GM23338 (cell line): Measurements from ENCODE around the gene ELMO2. TPM values are rescaled to one million over a fixed set of nuclear protein-coding genes. Genes with fewer than 3 reads are reported as not detected.

Source experiments
- ATAC-seq: fragments of 200-7000 bp; cut with Tn5 transposase; 3 replicates; pipeline ENCODE4 v1.9.1; 2020
- DNase-seq: peaks from one replicate; pipeline ENCODE4 v3.0.0-alpha.2; 2015; ENCODE audit warnings: low spot score
- H2AFZ ChIP-seq: fragments of 200-600 bp; sonication (generic); 2 replicates; pipeline ENCODE4 v1.8.0; 2016; ENCODE audit warnings: antibody characterized with exemption, mild to moderate bottlenecking, moderate library complexity
- H3F3A ChIP-seq: fragments of 200-600 bp; sonication (generic); replicated peaks from 2 replicates; pipeline ENCODE4 v1.8.0; 2017; ENCODE audit warnings: antibody characterized with exemption, mixed run types, low read depth
- H3K27ac ChIP-seq: fragments of 200-600 bp; sonication (generic); 2 replicates; pipeline ENCODE4 v1.6.1; 2016; ENCODE audit warnings: low read depth
- H3K27me3 ChIP-seq: fragments of 200-600 bp; sonication (generic); 2 replicates; pipeline ENCODE4 v1.8.0; 2016; ENCODE audit warnings: mild to moderate bottlenecking, mixed run types, moderate library complexity; ENCODE audit not compliant: insufficient read depth
- H3K36me3 ChIP-seq: fragments of 200-600 bp; sonication (generic); 2 replicates; pipeline ENCODE4 v1.8.0; 2016; ENCODE audit warnings: mild to moderate bottlenecking; ENCODE audit not compliant: insufficient read depth
- H3K4me1 ChIP-seq: fragments of 200-600 bp; sonication (generic); 2 replicates; pipeline ENCODE4 v1.8.0; 2016; ENCODE audit warnings: mild to moderate bottlenecking, moderate library complexity; ENCODE audit not compliant: insufficient read depth
- H3K4me2 ChIP-seq: fragments of 200-600 bp; sonication (generic); 2 replicates; pipeline ENCODE4 v1.7.1; 2017; ENCODE audit warnings: mixed run types
- H3K4me3 ChIP-seq: fragments of 200-600 bp; sonication (generic); 2 replicates; pipeline ENCODE4 v1.6.1; 2016; ENCODE audit warnings: mixed run types
- H3K79me2 ChIP-seq: fragments of 200-600 bp; sonication (generic); replicated peaks from 2 replicates; pipeline ENCODE4 v1.8.0; 2017; ENCODE audit warnings: mild to moderate bottlenecking; ENCODE audit not compliant: insufficient read depth
- H3K9me2 ChIP-seq: fragments of 200-600 bp; sonication (generic); 2 replicates; pipeline ENCODE4 v1.8.0; 2017; ENCODE audit not compliant: insufficient read depth
- H4K20me1 ChIP-seq: fragments of 200-600 bp; sonication (generic); replicated peaks from 2 replicates; pipeline ENCODE4 v1.8.0; 2017; ENCODE audit warnings: mild to moderate bottlenecking; ENCODE audit not compliant: insufficient read depth
- H3K27ac Mint-ChIP-seq: 2 replicates; pipeline ENCODE4 v1.8.0; 2020; ENCODE audit warnings: inconsistent platforms, mild to moderate bottlenecking, moderate library complexity, mixed read lengths
- H3K27me3 Mint-ChIP-seq: 3 replicates; pipeline ENCODE4 v1.8.0; 2022; ENCODE audit warnings: low read depth, mild to moderate bottlenecking, moderate library complexity, mixed read lengths, inconsistent platforms; ENCODE audit not compliant: insufficient read depth, poor library complexity
- H3K36me3 Mint-ChIP-seq: 3 replicates; pipeline ENCODE4 v1.8.0; 2021; ENCODE audit warnings: low read depth, mild to moderate bottlenecking, inconsistent platforms, moderate library complexity, mixed read lengths
- H3K4me1 Mint-ChIP-seq: 3 replicates; pipeline ENCODE4 v1.8.0; 2020; ENCODE audit warnings: mild to moderate bottlenecking, inconsistent platforms, mixed read lengths
- H3K4me3 Mint-ChIP-seq: 3 replicates; pipeline ENCODE4 v1.8.0; 2021; ENCODE audit warnings: moderate library complexity, mild to moderate bottlenecking, inconsistent platforms, mixed read lengths
- H3K9me3 Mint-ChIP-seq: 3 replicates; pipeline ENCODE4 v1.8.0; 2020; ENCODE audit warnings: moderate library complexity, mild to moderate bottlenecking, inconsistent platforms, mixed read lengths
- CREB1 ChIP-seq: fragments of 250-450 bp; sonication (Bioruptor Pico); IDR thresholded peaks from 2 replicates; pipeline ENCODE4 v1.5.0; 2020; ENCODE audit warnings: low read depth, mild to moderate bottlenecking, moderate library complexity
- EZH2 ChIP-seq: fragments of 200-600 bp; sonication (generic); IDR thresholded peaks from one replicate; pipeline ENCODE4 v1.8.0; 2017; ENCODE audit warnings: antibody characterized with exemption, mild to moderate bottlenecking, low read depth; ENCODE audit not compliant: unreplicated experiment
- EZH2phosphoT487 ChIP-seq: fragments of 200-600 bp; sonication (generic); IDR thresholded peaks from one replicate; pipeline ENCODE4 v1.8.1; 2018; ENCODE audit warnings: antibody characterized with exemption; ENCODE audit not compliant: unreplicated experiment
- JUNB ChIP-seq: IDR thresholded peaks from one replicate; pipeline ENCODE4 v1.6.1; 2016; ENCODE audit warnings: antibody characterized with exemption; ENCODE audit not compliant: unreplicated experiment
- NANOG ChIP-seq: IDR thresholded peaks from 2 replicates; pipeline ENCODE4 v1.6.1; 2016; ENCODE audit warnings: antibody characterized with exemption, borderline replicate concordance
- POLR2AphosphoS5 ChIP-seq: IDR thresholded peaks from 2 replicates; pipeline ENCODE4 v1.6.1; 2016; ENCODE audit warnings: antibody characterized with exemption, low read depth
- ZNF114 ChIP-seq: fragments of 250-450 bp; sonication (Bioruptor Pico); IDR thresholded peaks from 2 replicates; pipeline ENCODE4 v1.5.0; 2020; ENCODE audit warnings: mild to moderate bottlenecking, moderate library complexity
- ZNF331 ChIP-seq: fragments of 250-450 bp; sonication (Bioruptor Pico); IDR thresholded peaks from 2 replicates; pipeline ENCODE4 v1.5.0; 2020; ENCODE audit warnings: low read depth, mild to moderate bottlenecking, moderate library complexity
- polyA plus RNA-seq: library from polyadenylated mRNA; unstranded; fragments of >200 nt; fragmentation: Nextera tagmentation; extraction: Ambion mirVana; gene quantifications from 2 replicates; pipeline ENCODE4 v1.2.1, GENCODE V29; 2016
- total RNA-seq: library from RNA; depleted of rRNA; stranded (reverse); fragments of >200 nt; shearing (Covaris generic); gene quantifications from 2 replicates; pipeline ENCODE4 v1.2.3, GENCODE V29; 2014
- TF ChIP-seq, protein P1 (sequence below), 2 experiments: fragments of 200-600 bp in 1 of 2; sonication (generic) in 1 of 2; conservative IDR thresholded peaks; 2 replicates each; pipeline versions ENCODE4 v1.5.1 to v1.6.1; 2016 to 2017; ENCODE audit warnings: antibody characterized with exemption in 2 of 2, low read depth in 2 of 2, mild to moderate bottlenecking in 2 of 2, moderate library complexity in 1 of 2
- TF ChIP-seq, protein P2 (sequence below): fragments of 250-450 bp; sonication (Bioruptor Pico); IDR thresholded peaks from 2 replicates; pipeline ENCODE4 v1.5.0; 2020; ENCODE audit warnings: mild to moderate bottlenecking, moderate library complexity
- TF ChIP-seq, protein P3 (sequence below): IDR thresholded peaks from 2 replicates; pipeline ENCODE4 v1.6.1; 2016; ENCODE audit warnings: antibody characterized with exemption

ELMO2 gene
- total and polyA plus RNA-seq, 2 experiments from 2014 or later: 15.1 to 44.1 TPM

DNA sequence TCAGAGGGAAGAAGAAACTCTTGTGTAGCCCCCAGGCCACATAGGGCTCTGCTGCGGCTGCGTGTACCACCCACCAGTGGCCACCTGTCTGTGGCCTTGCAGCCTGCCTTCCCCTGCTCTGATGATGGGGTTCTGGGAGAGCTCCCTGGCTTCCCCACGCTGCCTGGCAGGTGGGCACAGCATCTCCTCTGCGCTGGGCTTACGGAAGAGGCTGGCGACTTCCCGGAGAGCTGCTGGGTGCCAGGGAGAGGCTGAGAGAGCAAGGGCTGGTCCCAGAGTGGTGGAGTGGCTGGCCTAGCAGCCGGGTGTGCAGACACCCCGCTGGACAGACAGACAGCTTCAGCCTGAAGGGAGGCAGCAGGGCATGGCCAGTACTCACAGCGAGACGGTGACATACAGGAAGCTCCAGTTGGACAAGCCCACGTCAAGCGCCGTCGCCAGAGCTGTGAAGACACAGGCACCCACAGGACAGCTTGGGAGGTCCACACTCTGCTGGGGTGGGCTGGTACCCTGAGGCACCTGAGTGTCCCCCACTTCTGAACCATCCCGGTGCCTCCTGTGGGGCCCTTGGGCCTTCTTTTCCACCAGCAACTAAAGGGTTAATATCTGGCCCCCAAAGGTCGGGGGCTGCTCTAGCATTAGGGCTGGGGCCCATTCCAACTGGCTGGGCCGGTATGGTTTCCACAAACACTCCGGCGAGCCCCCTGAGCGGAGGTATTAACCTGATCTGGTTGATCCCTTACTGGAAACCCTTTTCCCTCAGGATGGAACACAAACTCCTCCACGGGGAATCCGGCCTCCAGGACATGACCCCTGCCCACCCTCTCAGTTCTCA is 50.0 kb downstream of the ELMO2 start:
- Histone ChIP-seq H3K27me3 (no peaks in the 10 kb centered on the region), H3K4me1 (peaks cover under 1% of the 10 kb centered on the region; the same call in 1 of the 2 replicates), H3K79me2 (peaks cover 14% of the 10 kb centered on the region; the same call in 1 of the 2 replicates), H2AFZ (no peak overlapping the region), H3K36me3 (no peaks in the 10 kb centered on the region), H3K4me2 (no peak overlapping the region), H3F3A (no peaks in the 10 kb centered on the region), H4K20me1 (no peaks in the 10 kb centered on the region; the same call in 1 of the 2 replicates), H3K27ac (no peak overlapping the region), H3K9me2 (no peaks in the 10 kb centered on the region), H3K4me3 (no peak overlapping the region)
- no peak overlapping the region for H3K4me3 Mint-ChIP-seq
- peaks cover 1% of the 10 kb centered on the region for H3K4me1 Mint-ChIP-seq
- H3K27me3 Mint-ChIP-seq: peaks cover 19% of the 10 kb centered on the region
- H3K9me3 Mint-ChIP-seq: no peaks in the 10 kb centered on the region
- TF ChIP-seq EZH2 (no peak), CREB1 (CRISPR knock-in tag) (no peak), POLR2AphosphoS5 (no peak), ZNF114 (CRISPR knock-in tag) (no peak), JUNB (no peak), ZNF331 (CRISPR knock-in tag) (no peak), NANOG (no peak), EZH2phosphoT487 (no peak)
- TF ChIP-seq, protein P1, sequence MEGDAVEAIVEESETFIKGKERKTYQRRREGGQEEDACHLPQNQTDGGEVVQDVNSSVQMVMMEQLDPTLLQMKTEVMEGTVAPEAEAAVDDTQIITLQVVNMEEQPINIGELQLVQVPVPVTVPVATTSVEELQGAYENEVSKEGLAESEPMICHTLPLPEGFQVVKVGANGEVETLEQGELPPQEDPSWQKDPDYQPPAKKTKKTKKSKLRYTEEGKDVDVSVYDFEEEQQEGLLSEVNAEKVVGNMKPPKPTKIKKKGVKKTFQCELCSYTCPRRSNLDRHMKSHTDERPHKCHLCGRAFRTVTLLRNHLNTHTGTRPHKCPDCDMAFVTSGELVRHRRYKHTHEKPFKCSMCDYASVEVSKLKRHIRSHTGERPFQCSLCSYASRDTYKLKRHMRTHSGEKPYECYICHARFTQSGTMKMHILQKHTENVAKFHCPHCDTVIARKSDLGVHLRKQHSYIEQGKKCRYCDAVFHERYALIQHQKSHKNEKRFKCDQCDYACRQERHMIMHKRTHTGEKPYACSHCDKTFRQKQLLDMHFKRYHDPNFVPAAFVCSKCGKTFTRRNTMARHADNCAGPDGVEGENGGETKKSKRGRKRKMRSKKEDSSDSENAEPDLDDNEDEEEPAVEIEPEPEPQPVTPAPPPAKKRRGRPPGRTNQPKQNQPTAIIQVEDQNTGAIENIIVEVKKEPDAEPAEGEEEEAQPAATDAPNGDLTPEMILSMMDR (conservative IDR thresholded peaks at IDR 0.05; ENCODE audit: low read depth in 2 of 2): no peak
- TF ChIP-seq, protein P2, sequence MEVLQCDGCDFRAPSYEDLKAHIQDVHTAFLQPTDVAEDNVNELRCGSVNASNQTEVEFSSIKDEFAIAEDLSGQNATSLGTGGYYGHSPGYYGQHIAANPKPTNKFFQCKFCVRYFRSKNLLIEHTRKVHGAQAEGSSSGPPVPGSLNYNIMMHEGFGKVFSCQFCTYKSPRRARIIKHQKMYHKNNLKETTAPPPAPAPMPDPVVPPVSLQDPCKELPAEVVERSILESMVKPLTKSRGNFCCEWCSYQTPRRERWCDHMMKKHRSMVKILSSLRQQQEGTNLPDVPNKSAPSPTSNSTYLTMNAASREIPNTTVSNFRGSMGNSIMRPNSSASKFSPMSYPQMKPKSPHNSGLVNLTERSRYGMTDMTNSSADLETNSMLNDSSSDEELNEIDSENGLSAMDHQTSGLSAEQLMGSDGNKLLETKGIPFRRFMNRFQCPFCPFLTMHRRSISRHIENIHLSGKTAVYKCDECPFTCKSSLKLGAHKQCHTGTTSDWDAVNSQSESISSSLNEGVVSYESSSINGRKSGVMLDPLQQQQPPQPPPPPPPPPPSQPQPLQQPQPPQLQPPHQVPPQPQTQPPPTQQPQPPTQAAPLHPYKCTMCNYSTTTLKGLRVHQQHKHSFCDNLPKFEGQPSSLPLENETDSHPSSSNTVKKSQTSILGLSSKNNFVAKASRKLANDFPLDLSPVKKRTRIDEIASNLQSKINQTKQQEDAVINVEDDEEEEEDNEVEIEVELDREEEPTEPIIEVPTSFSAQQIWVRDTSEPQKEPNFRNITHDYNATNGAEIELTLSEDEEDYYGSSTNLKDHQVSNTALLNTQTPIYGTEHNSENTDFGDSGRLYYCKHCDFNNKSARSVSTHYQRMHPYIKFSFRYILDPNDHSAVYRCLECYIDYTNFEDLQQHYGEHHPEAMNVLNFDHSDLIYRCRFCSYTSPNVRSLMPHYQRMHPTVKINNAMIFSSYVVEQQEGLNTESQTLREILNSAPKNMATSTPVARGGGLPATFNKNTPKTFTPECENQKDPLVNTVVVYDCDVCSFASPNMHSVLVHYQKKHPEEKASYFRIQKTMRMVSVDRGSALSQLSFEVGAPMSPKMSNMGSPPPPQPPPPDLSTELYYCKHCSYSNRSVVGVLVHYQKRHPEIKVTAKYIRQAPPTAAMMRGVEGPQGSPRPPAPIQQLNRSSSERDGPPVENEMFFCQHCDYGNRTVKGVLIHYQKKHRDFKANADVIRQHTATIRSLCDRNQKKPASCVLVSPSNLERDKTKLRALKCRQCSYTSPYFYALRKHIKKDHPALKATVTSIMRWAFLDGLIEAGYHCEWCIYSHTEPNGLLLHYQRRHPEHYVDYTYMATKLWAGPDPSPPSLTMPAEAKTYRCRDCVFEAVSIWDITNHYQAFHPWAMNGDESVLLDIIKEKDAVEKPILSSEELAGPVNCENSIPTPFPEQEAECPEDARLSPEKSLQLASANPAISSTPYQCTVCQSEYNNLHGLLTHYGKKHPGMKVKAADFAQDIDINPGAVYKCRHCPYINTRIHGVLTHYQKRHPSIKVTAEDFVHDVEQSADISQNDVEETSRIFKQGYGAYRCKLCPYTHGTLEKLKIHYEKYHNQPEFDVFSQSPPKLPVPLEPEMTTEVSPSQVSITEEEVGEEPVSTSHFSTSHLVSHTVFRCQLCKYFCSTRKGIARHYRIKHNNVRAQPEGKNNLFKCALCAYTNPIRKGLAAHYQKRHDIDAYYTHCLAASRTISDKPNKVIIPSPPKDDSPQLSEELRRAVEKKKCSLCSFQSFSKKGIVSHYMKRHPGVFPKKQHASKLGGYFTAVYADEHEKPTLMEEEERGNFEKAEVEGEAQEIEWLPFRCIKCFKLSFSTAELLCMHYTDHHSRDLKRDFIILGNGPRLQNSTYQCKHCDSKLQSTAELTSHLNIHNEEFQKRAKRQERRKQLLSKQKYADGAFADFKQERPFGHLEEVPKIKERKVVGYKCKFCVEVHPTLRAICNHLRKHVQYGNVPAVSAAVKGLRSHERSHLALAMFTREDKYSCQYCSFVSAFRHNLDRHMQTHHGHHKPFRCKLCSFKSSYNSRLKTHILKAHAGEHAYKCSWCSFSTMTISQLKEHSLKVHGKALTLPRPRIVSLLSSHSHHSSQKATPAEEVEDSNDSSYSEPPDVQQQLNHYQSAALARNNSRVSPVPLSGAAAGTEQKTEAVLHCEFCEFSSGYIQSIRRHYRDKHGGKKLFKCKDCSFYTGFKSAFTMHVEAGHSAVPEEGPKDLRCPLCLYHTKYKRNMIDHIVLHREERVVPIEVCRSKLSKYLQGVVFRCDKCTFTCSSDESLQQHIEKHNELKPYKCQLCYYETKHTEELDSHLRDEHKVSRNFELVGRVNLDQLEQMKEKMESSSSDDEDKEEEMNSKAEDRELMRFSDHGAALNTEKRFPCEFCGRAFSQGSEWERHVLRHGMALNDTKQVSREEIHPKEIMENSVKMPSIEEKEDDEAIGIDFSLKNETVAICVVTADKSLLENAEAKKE (CRISPR knock-in tag): no peak
- TF ChIP-seq, protein P3, sequence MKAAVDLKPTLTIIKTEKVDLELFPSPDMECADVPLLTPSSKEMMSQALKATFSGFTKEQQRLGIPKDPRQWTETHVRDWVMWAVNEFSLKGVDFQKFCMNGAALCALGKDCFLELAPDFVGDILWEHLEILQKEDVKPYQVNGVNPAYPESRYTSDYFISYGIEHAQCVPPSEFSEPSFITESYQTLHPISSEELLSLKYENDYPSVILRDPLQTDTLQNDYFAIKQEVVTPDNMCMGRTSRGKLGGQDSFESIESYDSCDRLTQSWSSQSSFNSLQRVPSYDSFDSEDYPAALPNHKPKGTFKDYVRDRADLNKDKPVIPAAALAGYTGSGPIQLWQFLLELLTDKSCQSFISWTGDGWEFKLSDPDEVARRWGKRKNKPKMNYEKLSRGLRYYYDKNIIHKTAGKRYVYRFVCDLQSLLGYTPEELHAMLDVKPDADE: no peak
- DNase-seq (no peak), ATAC-seq (no peak)
- peaks cover 8% of the 10 kb centered on the region for H3K36me3 Mint-ChIP-seq
- no peak overlapping the region for H3K27ac Mint-ChIP-seq
